ENCODE data around the gene GPC5. TPM values are rescaled to one million over a fixed set of nuclear protein-coding genes. Genes with fewer than 3 reads are reported as not detected.

GPC5 gene
- total RNA-seq, 1 experiment from 2014 or later = 0.21 TPM

DNA sequence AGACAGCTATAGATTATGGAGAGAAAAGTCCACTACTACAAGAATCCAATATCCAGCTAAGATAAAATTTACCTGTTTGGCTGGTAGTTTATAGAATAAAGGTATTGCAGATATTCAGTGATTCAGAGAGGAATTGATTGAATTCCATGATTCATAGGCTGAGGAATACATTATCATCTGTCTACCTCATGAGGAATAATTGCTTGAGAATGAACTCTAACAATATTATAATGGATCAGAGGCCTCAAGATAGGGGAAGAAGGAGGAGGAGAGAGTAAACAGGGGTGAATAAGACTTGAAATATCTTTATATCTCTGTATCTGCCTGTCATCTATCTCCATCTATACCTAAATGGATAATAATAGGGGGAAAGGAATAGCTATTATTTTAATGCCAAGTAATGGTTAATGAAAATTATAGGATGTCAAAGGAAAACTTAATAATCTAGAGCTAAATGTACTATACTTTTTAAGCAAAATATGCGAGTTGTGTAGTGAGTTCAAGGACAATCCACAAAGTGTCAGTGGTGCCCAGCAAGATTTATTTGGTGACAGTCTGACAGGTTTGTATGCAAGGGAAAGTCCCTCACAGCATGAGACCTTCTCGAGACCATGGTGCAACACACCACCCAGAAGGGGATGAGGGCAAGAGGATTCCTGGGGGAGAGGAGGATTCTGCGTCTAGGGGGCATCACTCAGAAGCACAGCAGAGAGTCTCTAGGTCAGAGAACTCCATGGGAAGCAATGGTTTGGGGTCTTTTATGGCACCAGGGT, 224.5 kb downstream of the GPC5 start:
- Histone ChIP-seq H3K36me3 (ENCODE audit: insufficient read depth, low read length, poor library complexity, severe bottlenecking) (no peaks in the 10 kb centered on the region), H3K4me3 (ENCODE audit: low read depth, low read length, poor library complexity, severe bottlenecking) (no peak overlapping the region), H3K4me1 (ENCODE audit: insufficient read depth, low read length, poor library complexity, severe bottlenecking) (no peaks in the 10 kb centered on the region), H3K27me3 (replicated peaks; ENCODE audit: insufficient read depth, low read depth, low read length, poor library complexity) (no peaks in the 10 kb centered on the region), H3K27ac (ENCODE audit: low read depth, low read length, poor library complexity, severe bottlenecking) (no peak overlapping the region), H3K9me3 (ENCODE audit: low read depth, low read length, poor library complexity, severe bottlenecking) (no peaks in the 10 kb centered on the region)
- DNase-seq (ENCODE audit: low spot score) = no peak
- no TSS peak for BruUV-seq (replicated peaks)
- ChIA-PET CTCF (no interaction called here), POLR2A (ENCODE audit: low non-redundant PET) (no interaction called here)
- intact Hi-C loops (cut with micrococcal nuclease; ENCODE audit: unreplicated experiment) = no loop called here
- TF ChIP-seq EZH2 (IDR thresholded peaks at IDR 0.05; ENCODE audit: borderline replicate concordance, low read depth, low read length, poor library complexity, severe bottlenecking) (no peak), CTCF (conservative IDR thresholded peaks at IDR 0.05; ENCODE audit: low read depth, low read length) (no peak)

- intact Hi-C loops (cut with micrococcal nuclease; ENCODE audit: unreplicated experiment) = no loop called here
- Histone ChIP-seq H3K27me3 (replicated peaks; ENCODE audit: insufficient read depth, low read depth, low read length, poor library complexity) (no peaks in the 10 kb centered on the region), H3K36me3 (ENCODE audit: insufficient read depth, low read length, poor library complexity, severe bottlenecking) (no peaks in the 10 kb centered on the region), H3K27ac (ENCODE audit: low read depth, low read length, poor library complexity, severe bottlenecking) (no peak overlapping the region), H3K9me3 (ENCODE audit: low read depth, low read length, poor library complexity, severe bottlenecking) (no peaks in the 10 kb centered on the region), H3K4me3 (ENCODE audit: low read depth, low read length, poor library complexity, severe bottlenecking) (no peak overlapping the region), H3K4me1 (ENCODE audit: insufficient read depth, low read length, poor library complexity, severe bottlenecking) (no peaks in the 10 kb centered on the region)
- ChIA-PET POLR2A (ENCODE audit: low non-redundant PET) (no interaction called here), CTCF (no interaction called here)
- no peak for DNase-seq (ENCODE audit: low spot score)
- no TSS peak for BruUV-seq (replicated peaks)
- no peak for TF ChIP-seq EZH2 (IDR thresholded peaks at IDR 0.05; ENCODE audit: borderline replicate concordance, low read depth, low read length, poor library complexity, severe bottlenecking)
- TF ChIP-seq CTCF (conservative IDR thresholded peaks at IDR 0.05; ENCODE audit: low read depth, low read length) = no peak
Observed at GRCh38 chr13:91627952-91628739, 229.7 kb downstream of the GPC5 start.

DNA sequence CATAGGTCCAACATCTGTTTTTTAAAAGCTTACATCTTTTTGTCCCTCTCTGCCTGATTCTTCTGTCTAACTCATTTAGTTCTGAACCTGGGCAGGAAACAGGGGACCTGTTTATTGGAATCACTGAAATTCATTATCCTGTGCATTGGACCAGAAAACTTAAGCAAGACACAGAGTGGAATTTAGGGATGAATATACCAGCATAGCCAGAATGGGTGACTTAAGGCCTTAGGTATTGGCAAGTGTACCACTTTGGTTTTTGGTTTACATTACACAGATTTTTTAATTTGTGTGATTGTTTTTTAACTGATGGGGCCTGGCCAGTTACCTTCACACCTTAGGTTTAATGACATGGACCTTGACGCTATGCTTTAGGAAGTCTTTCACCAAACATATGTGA, 232.5 kb downstream of the GPC5 start:
- TF ChIP-seq EZH2 (IDR thresholded peaks at IDR 0.05; ENCODE audit: borderline replicate concordance, low read depth, low read length, poor library complexity, severe bottlenecking) (no peak), CTCF (conservative IDR thresholded peaks at IDR 0.05; ENCODE audit: low read depth, low read length) (no peak)
- BruUV-seq (replicated peaks) = no TSS peak
- Histone ChIP-seq H3K4me3 (ENCODE audit: low read depth, low read length, poor library complexity, severe bottlenecking) (no peak overlapping the region), H3K4me1 (ENCODE audit: insufficient read depth, low read length, poor library complexity, severe bottlenecking) (no peaks in the 10 kb centered on the region), H3K27me3 (replicated peaks; ENCODE audit: insufficient read depth, low read depth, low read length, poor library complexity) (no peaks in the 10 kb centered on the region), H3K9me3 (ENCODE audit: low read depth, low read length, poor library complexity, severe bottlenecking) (no peaks in the 10 kb centered on the region), H3K27ac (ENCODE audit: low read depth, low read length, poor library complexity, severe bottlenecking) (no peak overlapping the region), H3K36me3 (ENCODE audit: insufficient read depth, low read length, poor library complexity, severe bottlenecking) (no peaks in the 10 kb centered on the region)
- ChIA-PET POLR2A (ENCODE audit: low non-redundant PET) (no interaction called here), CTCF (no interaction called here)
- intact Hi-C loops (cut with micrococcal nuclease; ENCODE audit: unreplicated experiment) = no loop called here
- no peak for DNase-seq (ENCODE audit: low spot score)

All from A673 (cell line).